Cortex of kidney (tissue), 1 donor: ENCODE measurements around the gene ARNT2.

Experiments
- DNase-seq: peaks from one replicate; lab custom pipeline; 2025; lab: John Stamatoyannopoulos, UW

ARNT2 gene

GRCh38 chr15:80442728-80443403, 38.7 kb downstream of the ARNT2 start:
- no peak for DNase-seq

DNA sequence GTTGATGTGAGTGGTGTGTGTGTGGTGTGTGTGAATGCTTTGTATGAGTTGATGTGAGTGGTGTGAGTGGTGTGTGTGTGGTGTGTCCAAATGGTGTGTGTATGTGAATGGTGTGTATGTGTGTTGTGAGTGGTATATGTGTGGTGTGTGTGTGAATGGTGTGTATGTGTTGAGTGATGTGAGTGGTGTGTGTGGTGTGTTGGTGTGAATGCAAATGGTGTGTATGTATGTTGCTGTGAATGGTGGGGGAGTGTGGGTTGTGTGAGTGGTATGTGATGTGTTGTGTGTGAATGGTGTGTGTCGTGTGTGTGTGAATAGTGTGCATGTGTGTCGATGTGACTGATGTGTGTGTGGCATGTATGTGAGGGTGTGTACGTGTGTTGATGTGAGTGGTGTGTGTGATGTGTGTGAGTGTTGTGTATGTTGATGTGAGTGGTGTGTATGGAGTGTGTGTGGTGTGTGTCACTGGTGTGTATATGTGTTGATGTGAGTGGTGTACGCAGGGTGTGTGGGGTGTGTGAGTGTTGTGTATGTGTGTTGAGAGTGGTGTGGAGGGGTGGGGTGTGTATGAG, 40.6 kb downstream of the ARNT2 start:
- no peak for DNase-seq

GRCh38 chr15:80445300-80446041, 41.3 kb downstream of the ARNT2 start:
- no peak for DNase-seq

GRCh38 chr15:80447077-80447476, 42.9 kb downstream of the ARNT2 start:
- DNase-seq, result no peak

GRCh38 chr15:80449825-80450224, 45.6 kb downstream of the ARNT2 start:
- DNase-seq, result no peak

DNA sequence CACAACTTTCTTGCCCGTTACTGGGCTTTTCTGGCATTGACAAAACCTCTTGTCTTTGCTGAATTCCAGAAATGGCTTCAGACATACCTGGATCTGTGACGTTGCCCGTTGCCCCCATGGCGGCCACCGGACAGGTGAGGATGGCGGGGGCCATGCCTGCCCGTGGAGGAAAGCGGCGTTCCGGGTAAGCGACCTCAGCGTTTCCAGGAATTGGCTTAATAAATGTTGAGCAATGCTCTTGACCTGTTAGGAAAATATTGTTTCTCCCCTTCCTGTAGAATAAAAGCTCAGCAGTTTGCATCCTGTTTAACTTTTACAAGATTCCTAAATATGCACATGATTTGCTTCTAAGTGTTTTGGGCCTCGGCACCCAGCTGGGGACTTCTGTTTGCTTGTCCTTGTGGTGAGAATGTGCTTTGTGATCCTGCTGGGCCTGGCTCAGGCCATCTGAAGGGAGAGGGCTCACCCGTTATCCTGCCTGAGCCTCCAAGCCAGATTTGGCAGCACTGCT, 46.7 kb downstream of the ARNT2 start:
- DNase-seq, result no peak

DNA sequence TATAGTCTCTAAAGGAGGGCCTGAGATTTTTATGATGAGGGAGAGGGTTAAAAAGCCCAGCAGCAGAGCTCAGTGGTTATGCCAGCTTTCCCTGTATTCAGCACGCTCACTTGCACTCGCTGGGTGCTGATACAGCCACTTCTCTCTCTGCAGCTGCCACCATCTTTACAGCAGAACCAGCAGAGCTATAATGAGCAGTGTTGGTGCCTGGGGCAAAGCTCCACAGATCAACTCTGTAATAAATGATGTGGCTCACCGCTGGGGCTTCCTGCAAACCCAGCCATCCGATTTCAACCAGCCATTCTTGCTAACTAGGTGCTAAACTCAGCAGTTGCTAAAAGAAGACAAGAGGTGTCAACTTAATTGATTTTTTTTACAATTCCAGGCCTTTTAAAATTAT, 48.0 kb downstream of the ARNT2 start:
- no peak for DNase-seq

DNA sequence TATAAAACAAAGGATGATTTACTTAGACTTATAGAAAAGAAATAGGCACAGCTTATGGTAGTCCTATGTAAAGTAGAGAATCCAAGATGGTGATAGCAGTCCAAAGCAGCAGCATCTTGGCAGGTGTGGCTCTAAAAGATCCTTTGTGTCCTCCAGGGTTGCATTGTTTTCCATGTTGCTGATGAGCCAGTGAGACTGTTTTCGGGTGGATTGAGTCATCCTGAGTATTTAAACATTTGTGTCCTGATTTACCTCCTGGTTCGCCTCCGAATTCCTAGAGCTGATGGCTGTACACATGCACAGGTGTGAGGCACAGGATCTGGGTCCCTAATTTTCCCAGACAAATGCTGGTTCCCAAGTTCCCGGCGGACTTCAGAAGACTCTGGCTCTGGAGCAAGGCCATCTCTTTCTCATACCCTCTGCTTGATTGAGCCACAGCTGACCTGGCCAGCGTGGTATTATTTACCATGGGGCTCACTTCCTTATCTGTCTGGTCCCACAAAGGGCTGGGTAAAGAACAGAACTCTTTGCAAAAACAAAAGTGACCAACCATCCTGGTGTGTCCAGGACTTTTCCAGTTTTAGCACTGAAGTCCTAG, 51.0 kb downstream of the ARNT2 start:
- DNase-seq, result no peak

GRCh38 chr15:80455668-80456442, 51.7 kb downstream of the ARNT2 start:
- DNase-seq, result no peak

DNA sequence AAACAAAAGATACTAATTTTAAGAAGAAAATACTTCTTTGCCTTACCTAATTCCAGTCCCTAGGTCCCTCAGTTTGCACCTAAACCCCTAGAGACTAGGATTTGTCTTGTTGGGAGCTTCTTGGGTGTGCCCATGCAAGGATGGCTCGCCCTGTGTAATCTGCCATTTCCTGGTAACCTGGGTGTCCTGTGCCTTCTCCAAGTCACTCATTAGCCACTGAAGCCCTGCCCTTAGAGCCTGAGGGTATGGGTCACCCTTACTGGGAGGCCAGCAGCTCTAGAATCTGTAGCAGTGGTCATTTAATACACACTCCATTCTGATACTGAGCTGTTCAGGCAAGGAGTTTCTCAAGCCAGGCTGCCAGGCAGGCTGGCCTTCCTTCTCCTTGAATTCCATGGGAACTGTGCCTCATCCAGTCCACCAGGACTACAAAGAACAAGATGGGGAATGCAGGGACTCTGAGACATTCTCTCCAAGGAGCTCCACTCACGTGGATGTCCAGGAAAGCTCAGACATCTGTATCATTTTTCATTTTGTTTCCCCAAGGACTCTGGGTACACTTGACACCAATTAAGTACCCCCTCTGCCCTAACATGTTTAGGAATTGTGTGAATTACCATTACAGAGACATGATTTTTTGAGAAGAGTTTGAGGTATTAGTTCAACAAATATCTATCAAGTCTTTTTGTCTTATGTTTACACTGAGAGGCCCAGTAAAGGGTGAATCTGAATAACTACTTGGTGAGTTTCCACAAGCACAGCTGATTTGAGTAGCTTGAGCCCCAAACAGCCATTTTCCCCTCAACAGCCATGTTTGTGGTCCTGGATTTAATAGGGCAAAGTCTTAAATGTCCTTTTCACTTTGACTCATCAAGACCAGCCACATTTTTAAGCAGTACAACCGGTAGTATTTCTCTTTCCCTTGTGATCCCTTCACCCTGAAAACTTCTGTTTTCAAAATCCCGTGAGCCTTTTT, 52.6 kb downstream of the ARNT2 start:
- DNase-seq, result no peak

GRCh38 chr15:80457896-80458295, 53.7 kb downstream of the ARNT2 start:
- no peak for DNase-seq

- DNase-seq, result no peak
Measured at GRCh38 chr15:80458580-80458979, 54.4 kb downstream of the ARNT2 start.

DNA sequence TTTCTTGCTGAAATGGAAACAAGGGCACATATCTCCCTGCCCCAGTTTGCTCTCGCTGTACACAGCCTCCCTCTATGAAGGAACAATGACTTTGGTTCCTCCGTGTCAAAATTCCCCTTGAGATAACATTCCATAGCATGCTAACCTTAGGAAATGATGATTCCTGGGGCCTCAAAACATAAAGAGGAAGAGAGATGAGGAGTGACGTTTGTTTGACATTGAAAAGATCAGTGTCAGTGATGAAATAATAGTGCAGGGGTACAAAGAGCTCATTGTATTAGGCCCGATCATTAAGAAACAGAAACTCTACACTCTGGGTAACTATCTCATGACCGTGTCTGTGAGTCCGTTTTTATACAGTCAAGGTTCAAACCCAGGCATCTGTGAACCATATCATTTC, 55.2 kb downstream of the ARNT2 start:
- DNase-seq, result no peak

GRCh38 chr15:80459818-80460217, 55.6 kb downstream of the ARNT2 start:
- no peak for DNase-seq

GRCh38 chr15:80461356-80462095, 57.3 kb downstream of the ARNT2 start:
- no peak for DNase-seq

DNA sequence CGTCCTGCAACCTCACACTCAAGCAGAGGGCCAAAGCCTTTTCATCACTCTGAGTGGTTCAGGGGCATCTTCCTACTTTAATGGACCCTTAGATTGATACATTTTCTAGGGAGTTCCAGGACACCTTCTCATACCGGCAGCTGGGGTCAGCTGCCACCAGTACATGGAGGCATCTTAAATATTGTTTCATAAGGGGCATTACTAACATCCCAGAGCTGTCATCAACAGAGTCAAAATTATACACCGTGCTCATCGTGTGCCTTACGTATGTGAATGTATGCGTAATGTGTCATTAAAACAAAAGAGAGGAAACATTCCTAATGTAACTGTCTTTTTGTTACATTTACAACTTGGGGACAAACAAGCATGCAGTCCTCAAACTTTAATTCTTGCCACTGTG, 57.9 kb downstream of the ARNT2 start:
- no peak for DNase-seq

DNA sequence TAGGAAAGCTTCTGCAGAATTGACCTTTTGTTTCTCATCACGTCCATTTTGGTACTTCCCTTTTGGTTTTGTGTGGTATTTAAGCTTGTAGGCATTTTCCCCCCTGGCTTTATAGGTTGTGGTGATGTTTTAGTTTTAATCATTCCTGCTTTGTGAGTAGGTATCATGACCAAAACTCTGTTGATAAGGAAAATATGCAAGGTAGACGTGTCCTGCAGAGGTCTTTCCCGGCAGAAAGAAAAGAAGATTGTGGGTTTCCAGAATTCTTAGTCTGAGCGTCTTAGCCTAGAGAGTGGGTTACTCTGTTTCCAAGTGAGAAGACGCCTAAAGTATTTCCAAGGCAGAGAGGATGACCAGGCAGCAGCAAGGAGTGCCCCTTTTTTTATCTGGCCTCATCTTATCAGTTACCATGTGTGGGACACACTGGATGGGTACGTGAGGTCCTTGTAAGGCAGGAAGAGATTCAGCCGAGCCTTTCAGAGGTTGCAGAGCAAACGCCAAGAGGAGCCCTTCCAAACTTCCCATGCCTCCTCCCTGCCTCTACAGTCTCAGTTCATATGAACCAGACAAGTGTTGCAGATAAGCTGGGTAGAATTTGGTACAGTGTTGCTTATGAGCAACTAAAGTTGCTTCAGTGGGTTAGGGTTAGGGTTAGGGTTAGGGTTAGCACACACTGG, 58.8 kb downstream of the ARNT2 start:
- DNase-seq, result no peak

GRCh38 chr15:80464951-80465625, 60.9 kb downstream of the ARNT2 start:
- DNase-seq, result no peak

DNA sequence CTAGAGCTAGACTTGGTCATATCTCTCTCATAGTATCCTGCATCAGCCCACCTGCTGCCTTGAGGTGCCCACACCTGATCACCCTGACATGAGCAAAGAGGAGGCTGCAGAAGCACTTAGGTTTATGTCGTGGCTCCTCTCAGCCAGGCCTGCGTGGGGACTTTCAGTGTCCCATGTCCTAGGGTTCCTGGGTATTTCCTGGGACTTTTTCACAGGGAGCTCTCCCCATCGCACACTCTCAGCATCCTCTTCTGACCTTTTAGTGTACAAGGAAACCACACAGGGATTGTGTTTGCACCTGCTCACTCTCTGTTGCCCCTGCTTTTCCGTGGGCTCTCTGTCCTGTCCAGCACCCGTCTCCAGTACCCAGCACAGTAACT, 61.4 kb downstream of the ARNT2 start:
- DNase-seq, result no peak
